CD4-positive, alpha-beta T cell treated with Interleukin-6 at 100 ng/mL for 8 hours (primary cell): ENCODE data around the gene CUEDC1.

Experiments
- DNase-seq: peaks from one replicate; pipeline ENCODE4 v3.0.0-alpha.2; 2020; ENCODE audit warnings: mixed read lengths, low spot score

CUEDC1 gene

GRCh38 chr17:57894848-57895247 is 60.4 kb downstream of the CUEDC1 start:
- DNase-seq: no peak

- no peak for DNase-seq
These were observed 62.2 kb downstream of the CUEDC1 start for GRCh38 chr17:57892820-57893595.

DNA sequence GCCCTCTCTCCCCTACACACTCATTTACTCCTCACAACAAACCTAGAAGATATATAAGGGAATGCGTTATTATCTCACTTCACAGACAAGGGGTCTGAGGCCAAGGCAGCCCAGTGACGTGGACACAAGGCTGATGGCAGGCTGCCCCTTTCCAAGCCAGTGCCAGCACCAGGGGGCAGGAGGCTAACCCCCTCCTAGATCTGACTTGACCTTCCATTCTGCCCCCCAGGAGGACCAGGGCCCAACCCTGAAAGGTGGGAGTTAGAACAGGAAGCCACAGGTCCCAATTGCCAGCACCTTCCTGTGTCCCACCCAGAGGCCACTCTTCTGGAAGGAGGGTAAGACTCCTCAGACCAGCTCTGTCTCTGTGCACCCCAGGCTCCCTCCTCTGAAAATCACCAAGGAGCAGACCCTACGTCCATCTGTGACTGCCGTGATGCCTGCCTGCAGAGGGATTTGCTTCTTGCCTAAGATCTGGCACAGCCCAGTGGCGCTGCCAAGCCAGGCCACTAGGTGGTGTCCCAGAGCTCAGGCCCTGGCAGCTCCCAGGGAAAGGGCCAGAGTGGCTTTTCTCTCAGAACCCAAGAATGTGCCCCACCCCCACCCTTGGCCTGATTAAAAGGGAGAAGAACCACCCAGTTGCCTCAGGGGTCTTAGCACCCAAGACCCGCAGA is 62.9 kb downstream of the CUEDC1 start:
- peak; percentile 66 for DNase-seq

DNA sequence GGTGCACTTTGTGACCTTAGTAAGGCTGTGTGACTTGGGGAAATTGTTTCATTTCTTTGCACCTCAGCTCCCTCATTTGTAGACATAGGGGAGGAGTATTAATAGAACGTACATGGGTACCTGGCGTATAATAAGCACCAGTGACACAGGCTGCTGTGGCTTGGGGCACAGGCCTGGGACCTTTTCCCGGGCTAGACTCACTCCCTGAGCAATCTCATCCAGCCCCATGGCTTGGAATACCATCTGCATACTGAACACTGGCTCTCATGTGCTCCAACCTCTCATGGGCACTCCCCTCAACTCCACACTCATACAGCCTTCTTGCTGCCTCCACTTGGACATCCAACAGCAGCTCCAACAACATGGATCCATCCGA is 64.4 kb downstream of the CUEDC1 start:
- no peak for DNase-seq

- DNase-seq: no peak
These were observed 65.0 kb downstream of the CUEDC1 start for GRCh38 chr17:57889892-57890856.

GRCh38 chr17:57889252-57889651 is 66.0 kb downstream of the CUEDC1 start:
- no peak for DNase-seq

DNA sequence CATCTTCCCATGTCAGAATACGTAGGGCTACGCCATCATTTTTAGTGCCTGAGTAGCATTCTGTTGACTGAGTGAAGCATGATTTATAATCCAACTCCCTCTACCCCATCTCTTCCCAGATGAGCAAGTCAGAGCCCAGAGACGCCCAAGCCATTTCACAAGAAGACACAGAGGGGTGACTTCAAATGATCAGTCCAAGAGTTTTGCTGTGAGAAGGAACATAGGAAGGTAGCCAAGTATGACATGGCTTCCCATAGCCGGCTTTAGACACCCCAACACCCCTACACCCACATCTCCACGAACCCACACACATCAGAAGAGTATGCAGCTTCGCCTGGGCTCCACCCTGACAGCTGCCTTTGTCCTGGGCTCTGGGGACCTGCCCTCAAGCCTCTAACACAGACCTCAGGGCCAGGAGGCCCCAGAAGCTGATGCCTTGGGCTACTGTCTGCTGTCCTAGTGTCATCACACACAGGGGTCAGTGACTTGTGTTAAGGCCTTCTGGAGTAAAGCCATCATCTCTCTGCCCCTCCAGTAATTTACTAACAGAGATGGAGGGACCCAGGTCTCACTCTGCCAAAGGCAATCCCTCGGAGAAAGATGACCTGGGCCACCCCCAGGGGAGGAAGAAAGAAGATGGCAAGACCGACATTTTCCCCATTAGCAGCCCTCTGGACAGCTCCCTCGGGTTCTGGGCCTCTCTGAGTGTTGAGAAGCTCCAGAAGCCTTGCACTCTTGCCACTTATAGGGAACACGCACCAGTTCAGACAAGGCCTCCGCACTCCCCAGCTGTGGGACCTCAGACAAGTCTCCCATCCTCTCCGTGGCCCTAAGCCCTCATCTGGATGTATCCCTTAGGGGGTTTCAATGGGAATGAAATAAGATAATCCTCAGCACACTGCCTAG is 66.6 kb downstream of the CUEDC1 start:
- no peak for DNase-seq

GRCh38 chr17:57887161-57887560 is 68.1 kb downstream of the CUEDC1 start:
- DNase-seq: no peak

DNA sequence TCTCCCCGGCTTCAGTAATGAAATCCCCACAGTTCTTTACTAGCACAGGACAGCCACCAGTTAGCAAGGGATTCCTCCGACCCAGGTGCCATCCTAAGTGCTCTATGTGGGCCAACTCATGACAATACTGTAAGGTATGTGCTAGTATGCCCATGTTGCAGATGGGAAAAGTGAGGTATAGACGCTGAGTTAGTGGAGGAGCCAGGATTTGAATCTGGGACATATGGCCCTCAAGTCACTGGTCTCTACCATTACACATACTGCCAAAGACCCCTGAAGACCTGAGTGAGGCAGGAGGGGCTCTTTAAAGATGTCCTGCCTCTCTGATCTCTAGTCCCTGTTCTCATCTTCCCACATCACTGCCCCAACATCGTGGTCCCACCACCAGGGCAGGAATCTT is 69.2 kb downstream of the CUEDC1 start:
- no peak for DNase-seq

DNA sequence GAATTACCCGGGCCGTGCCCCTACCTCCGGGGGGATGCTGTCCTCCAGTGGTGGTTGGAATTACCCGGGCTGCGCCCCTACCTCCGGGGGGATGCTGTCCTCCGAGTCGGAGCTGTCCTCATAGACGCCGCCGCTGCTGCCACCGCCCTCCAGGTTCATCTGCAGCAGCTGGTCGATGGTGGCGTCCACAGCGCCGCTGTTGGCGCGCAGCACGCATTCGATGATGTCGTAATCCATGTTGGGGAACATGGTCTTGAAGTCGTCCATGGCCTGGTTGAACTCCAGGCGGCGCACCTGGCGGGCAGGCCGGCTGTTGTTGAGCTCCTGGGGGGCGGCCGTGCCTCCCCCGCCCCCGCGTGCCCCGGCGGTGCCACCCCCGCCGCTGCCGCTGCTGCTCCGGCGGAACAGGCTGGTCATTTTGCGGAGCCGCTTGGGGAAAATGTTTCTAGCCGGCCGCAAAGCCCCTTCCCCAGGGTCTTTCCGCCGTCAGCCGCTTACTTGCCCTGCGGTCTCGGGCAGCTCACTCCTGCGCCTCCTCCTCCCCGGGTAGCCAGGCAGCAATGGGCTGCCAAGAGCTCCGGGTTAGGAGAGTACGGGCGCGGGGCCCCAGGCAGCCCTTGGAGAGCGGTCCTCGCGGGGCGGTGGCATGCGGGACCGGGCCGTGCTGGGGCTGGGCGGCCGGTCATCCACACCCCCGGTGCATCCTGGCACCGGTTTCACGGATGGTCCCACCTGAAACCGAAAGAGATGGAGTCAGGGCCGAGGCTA is 69.9 kb downstream of the CUEDC1 start:
- DNase-seq: no peak

DNA sequence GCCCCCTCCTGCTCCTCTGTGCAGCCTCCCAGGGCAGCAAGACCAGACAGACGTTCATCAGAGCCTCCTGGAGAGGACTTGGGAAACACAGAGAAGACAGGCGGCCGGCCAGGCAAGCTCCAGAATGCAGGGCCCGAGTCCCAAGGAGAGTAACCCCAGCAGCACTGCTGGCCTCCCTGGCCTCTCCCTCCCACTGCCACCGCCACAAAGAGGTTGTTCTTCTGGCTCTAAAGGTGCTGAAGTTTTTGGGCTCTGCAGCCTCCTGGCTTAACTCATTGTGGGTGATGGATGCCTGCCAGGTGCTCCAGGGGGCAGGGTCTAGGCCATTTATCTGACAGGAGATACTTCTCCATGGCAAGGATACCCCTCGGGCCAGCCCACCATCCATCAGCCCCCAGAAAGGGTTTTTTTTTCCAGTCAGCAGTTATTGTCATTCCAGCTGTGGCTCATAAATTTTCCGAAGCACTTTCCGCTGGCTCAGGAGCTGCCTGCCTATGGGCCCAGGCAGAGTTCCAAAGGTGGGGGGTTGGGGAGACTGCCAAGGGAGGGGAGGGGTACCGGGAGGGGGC is 73.3 kb downstream of the CUEDC1 start:
- DNase-seq: no peak

- DNase-seq: no peak
These were observed 74.1 kb downstream of the CUEDC1 start for GRCh38 chr17:57881143-57881542.

GRCh38 chr17:57880086-57880456 is 75.1 kb downstream of the CUEDC1 start:
- no peak for DNase-seq

GRCh38 chr17:57879437-57880085 is 75.7 kb downstream of the CUEDC1 start:
- no peak for DNase-seq

GRCh38 chr17:57877803-57878377 is 77.3 kb downstream of the CUEDC1 start:
- DNase-seq: no peak

- no peak for DNase-seq
These were observed 78.4 kb downstream of the CUEDC1 start for GRCh38 chr17:57876866-57877237.

DNA sequence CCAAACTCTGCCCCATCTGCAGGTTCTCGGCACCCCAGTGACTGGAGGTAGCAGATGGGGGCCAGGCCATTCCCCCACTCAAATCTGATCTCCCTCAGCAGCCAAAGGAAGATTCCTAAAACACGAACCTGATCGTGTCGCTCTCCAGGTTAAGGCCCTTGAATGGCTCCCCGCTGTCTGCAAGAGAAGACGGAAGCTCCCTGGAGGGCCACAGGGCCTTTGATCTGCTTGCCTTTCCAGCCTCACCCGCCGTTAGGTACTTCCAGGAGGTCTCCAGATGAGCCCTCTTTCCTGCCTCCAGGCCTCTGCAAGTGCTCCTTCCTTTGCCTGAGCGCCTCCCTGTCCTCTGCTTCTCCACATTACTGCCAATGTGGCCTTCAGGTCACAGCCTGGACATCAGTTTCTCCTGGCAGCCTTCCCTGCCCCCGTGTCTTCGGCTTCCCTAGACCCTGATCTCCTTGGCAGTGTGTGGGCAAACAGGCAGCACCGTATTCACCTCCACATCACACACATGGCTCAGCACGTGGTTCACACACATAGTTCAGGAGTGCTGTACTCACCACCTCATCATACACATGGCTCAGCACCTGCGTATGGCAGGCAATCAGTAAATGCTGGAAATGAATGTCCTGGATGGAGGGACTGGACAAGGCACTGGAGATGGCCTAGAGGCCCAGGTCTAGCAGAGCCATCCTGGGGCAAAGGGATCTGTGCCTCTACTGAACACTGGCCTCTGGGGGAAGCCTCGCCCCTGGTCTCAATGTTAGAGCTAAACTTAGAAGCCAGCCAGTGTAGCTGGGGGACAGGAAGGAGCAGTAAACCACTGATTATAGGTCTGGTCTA is 79.0 kb downstream of the CUEDC1 start:
- no peak for DNase-seq

DNA sequence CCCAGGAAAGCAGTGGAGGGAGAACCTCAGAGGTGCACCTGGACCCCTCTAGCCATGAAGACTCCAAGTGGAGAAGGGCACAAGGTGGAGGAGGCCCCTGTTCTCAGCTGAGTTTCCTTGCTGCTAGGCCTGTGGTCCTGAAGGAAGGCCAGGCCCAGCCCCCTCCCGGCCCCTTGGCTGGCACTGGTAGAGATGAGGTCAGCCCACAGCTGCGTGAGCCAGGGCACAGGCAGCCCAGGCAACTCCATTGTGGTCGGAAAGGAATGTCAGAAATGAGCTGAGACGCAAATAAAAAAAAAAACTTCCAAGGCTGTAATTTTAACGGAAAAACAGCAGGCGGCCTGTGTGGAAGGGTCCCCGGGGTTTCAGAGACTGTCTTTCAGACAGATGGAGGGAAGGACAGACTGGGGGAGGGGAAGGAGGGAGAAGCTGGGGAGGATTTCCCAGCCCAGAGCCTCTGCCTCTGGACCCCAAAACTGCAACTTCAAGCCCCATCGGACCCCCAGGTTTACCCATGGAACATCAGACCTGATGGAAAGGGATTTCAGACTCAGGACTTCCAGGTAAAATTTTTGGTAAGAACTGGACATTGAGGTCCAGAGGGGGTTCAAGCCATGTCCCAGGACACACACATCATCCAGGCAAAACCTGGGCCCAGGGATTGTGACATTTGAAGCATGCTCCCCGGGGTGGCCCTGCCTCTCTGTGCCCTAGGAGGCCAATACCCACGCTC is 79.8 kb downstream of the CUEDC1 start:
- no peak for DNase-seq
